ENCODE measurements around the gene SEMA4G. TPM values are rescaled to one million over a fixed set of nuclear protein-coding genes. Genes with fewer than 3 reads are reported as not detected.
A peak's percentile ranks its signal among the peaks of the same experiment; 100 is the strongest.

SEMA4G gene
- total and polyA plus RNA-seq, 2 of the 8 experiments (the other 6 are each of a cell fraction or from before 2014, with no cell fraction given), result 7.1 to 18.2 TPM

DNA sequence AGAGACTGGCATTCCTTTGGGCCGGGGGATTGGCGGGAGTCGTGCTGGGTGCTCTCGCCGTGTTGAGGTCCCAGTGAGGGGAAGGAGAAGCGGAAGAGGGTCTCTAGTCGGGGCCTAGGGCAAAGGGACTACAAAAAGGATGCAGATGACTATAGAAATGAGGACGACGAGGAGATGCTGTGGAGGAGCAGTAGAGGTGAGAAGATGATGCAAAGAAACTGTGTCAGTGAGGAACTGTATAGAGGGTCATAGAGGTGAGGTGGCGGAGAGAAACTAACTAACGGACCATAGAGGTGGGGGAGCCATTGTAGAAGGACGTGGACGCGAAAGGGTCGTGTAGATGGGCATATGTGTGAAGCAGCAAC lies 18.4 kb downstream of the SEMA4G start (continued):
- no peak for TF ChIP-seq RNF2 (IDR thresholded peaks at IDR 0.05; ENCODE audit: borderline replicate concordance, low read depth, low read length, missing control alignments, poor library complexity, severe bottlenecking)
- no peak for TF ChIP-seq RXRA (IDR thresholded peaks at IDR 0.05; ENCODE audit: insufficient read depth, low read depth, low read length)
- no peak; the same call in 1 of the 2 replicates for TF ChIP-seq CREB1 (IDR thresholded peaks at IDR 0.05)
- no peak for TF ChIP-seq POU5F1 (IDR thresholded peaks at IDR 0.05; ENCODE audit: low read depth, low read length)
- TF ChIP-seq, protein P1, sequence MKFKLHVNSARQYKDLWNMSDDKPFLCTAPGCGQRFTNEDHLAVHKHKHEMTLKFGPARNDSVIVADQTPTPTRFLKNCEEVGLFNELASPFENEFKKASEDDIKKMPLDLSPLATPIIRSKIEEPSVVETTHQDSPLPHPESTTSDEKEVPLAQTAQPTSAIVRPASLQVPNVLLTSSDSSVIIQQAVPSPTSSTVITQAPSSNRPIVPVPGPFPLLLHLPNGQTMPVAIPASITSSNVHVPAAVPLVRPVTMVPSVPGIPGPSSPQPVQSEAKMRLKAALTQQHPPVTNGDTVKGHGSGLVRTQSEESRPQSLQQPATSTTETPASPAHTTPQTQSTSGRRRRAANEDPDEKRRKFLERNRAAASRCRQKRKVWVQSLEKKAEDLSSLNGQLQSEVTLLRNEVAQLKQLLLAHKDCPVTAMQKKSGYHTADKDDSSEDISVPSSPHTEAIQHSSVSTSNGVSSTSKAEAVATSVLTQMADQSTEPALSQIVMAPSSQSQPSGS (IDR thresholded peaks at IDR 0.05; ENCODE audit: low read length), result no peak
- TF ChIP-seq TAF1 (IDR thresholded peaks at IDR 0.05; ENCODE audit: low read depth, low read length), result no peak
- TF ChIP-seq SAP30 (IDR thresholded peaks at IDR 0.05; ENCODE audit: insufficient read depth, insufficient replicate concordance, low read length), result peak; percentile 84
- no peak for TF ChIP-seq CEBPB (IDR thresholded peaks at IDR 0.05; ENCODE audit: low read depth, low read length)
- no peak for TF ChIP-seq CHD1 (IDR thresholded peaks at IDR 0.05; ENCODE audit: low read depth, low read length)
- TF ChIP-seq YY1 (IDR thresholded peaks at IDR 0.05; ENCODE audit: low read depth, low read length), result no peak
- no peak for TF ChIP-seq MAX (IDR thresholded peaks at IDR 0.05)
- TF ChIP-seq NANOG (IDR thresholded peaks at IDR 0.05; ENCODE audit: insufficient read depth, low read depth, low read length, poor library complexity, severe bottlenecking), result no peak

Data from H1 (cell line).